ENCODE data around the gene SEC22A. TPM values are rescaled to one million over a fixed set of nuclear protein-coding genes. Genes with fewer than 3 reads are reported as not detected.

Gene SEC22A
- total and polyA plus RNA-seq, 7 donors, result 5.8 to 47.2 (median 17.8) TPM

DNA sequence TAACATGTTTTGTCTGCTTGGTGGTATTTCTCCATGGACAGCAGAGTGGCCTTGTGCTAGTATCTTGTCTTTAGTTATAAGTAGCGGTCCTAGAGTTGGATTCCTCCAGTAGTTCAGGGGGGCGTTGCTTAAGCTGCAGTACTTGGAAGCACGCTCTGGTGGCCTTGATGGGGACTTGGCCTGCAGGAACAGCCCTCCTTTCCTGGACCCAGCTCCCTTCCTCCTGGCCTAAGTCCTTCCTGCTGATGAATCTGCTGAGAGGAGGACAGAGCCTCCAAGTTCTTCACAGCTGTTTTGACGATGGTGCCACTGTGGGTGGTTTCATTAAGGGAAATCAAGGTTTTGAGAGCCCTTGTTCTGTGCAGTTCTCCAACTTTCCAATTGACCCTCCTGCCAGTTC, 38.6 kb upstream of the SEC22A start:
- Histone ChIP-seq H3K27ac (no peak overlapping the region), H3K27me3 (no peaks in the 10 kb centered on the region), H3K4me1 (no peaks in the 10 kb centered on the region), H3K36me3 (peaks cover 0 to 66% (median 11%) of the 10 kb centered on the region in 4 donors), H3K4me3 (no peak overlapping the region), H3K9me3 (no peaks in the 10 kb centered on the region)
- DNase-seq, result no peak
- intact Hi-C loops (cut with DNase I), result no loop called here
- TF ChIP-seq EP300 (IDR thresholded peaks at IDR 0.05) (no peak), POLR2AphosphoS5 (IDR thresholded peaks at IDR 0.05) (no peak), POLR2A (IDR thresholded peaks at IDR 0.05) (no peak)
- TF ChIP-seq, protein P1, sequence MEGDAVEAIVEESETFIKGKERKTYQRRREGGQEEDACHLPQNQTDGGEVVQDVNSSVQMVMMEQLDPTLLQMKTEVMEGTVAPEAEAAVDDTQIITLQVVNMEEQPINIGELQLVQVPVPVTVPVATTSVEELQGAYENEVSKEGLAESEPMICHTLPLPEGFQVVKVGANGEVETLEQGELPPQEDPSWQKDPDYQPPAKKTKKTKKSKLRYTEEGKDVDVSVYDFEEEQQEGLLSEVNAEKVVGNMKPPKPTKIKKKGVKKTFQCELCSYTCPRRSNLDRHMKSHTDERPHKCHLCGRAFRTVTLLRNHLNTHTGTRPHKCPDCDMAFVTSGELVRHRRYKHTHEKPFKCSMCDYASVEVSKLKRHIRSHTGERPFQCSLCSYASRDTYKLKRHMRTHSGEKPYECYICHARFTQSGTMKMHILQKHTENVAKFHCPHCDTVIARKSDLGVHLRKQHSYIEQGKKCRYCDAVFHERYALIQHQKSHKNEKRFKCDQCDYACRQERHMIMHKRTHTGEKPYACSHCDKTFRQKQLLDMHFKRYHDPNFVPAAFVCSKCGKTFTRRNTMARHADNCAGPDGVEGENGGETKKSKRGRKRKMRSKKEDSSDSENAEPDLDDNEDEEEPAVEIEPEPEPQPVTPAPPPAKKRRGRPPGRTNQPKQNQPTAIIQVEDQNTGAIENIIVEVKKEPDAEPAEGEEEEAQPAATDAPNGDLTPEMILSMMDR (IDR thresholded peaks at IDR 0.05), result no peak
- WGBS, 2 donors, result 93 to 96% methylated on average over 4 of the region's 4 CpGs

DNA sequence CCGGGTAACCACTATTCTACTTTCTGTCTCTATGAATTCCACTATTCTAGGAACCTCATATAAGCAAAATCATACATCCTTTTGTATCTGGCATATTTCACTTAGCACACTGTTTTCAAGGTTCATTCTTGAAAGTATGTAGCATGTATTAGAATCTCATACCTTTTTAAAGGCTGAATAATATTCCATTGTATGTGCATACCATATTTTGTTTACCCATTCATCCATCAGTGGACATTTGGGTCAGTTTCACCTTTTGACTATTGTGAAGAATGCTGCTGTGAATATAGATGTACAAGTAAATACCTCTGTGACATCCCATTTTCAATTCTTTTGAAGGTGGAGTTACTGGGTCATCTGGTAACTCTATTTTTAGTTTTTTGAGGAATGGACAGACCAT, 36.6 kb upstream of the SEC22A start:
- Histone ChIP-seq H3K27ac (no peak overlapping the region), H3K36me3 (peaks cover 0 to 47% (median 11%) of the 10 kb centered on the region in 4 donors), H3K4me3 (no peak overlapping the region), H3K4me1 (peaks cover 0 to 11% (median 8%) of the 10 kb centered on the region in 4 donors), H3K27me3 (no peaks in the 10 kb centered on the region), H3K9me3 (no peaks in the 10 kb centered on the region)
- WGBS, 2 donors, result 98 to 100% methylated on average over 1 of the region's 1 CpG
- intact Hi-C loops (cut with DNase I), result no loop called here
- no peak for DNase-seq
- TF ChIP-seq POLR2A (IDR thresholded peaks at IDR 0.05) (no peak), POLR2AphosphoS5 (IDR thresholded peaks at IDR 0.05) (no peak), EP300 (IDR thresholded peaks at IDR 0.05) (no peak)
- TF ChIP-seq, protein P1 (IDR thresholded peaks at IDR 0.05), result no peak

DNA sequence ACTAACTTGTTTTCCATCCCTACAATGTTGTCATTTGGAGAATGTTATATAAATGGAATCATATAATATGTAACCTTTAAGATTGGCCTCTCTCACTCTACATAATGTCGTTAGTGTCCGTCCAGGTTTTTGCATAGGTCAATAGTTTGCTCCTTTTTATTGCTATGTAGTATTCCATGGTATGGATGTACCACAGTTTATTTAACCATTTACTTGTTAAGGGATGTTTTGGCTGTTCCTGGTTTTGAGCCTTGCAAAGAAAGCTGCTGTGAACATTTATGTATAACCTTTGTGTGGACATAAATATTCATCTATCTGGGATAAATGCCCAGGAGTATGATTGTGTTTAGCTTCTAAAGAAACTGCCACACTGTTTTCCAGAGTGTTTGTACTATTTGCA, 34.1 kb upstream of the SEC22A start:
- intact Hi-C loops (cut with DNase I), result no loop called here
- Histone ChIP-seq H3K27ac (no peak overlapping the region), H3K36me3 (peaks cover 0 to 24% (median 3%) of the 10 kb centered on the region in 4 donors), H3K9me3 (no peaks in the 10 kb centered on the region), H3K27me3 (no peaks in the 10 kb centered on the region), H3K4me1 (peaks cover 0 to 11% (median 8%) of the 10 kb centered on the region in 4 donors), H3K4me3 (no peak overlapping the region)
- whole genome bisulfite sequencing, 2 donors, result 94 to 97% methylated on average over 2 of the region's 2 CpGs
- TF ChIP-seq POLR2A (IDR thresholded peaks at IDR 0.05), result no peak
- no peak for TF ChIP-seq EP300 (IDR thresholded peaks at IDR 0.05)
- TF ChIP-seq POLR2AphosphoS5 (IDR thresholded peaks at IDR 0.05), result no peak
- TF ChIP-seq, protein P1 (IDR thresholded peaks at IDR 0.05), result no peak
- DNase-seq, result no peak

DNA sequence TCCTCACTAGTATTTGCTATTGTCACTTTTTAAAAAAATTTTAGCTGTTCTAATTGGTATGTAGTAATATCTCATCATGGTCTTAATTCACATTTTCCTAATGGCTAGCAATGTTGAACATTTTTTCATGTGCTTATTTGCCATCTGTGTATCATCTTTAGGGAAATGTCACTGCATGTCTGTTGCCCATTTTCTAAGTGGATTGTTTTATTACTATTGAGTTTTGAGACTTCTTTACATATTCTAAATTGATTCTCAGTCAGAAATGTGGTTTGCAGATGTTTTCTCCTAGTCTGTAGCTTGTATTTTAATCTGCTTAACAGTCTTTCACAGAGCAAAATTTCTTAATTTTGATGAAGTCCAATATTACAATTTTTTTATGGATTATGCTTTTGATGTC, 33.6 kb upstream of the SEC22A start:
- H3K4me3 ChIP-seq, result no peak overlapping the region
- TF ChIP-seq, protein P1 (IDR thresholded peaks at IDR 0.05), result no peak
- TF ChIP-seq POLR2A (IDR thresholded peaks at IDR 0.05), result no peak
- no peak for TF ChIP-seq EP300 (IDR thresholded peaks at IDR 0.05)
- TF ChIP-seq POLR2AphosphoS5 (IDR thresholded peaks at IDR 0.05), result no peak
- H3K36me3 ChIP-seq, result peaks cover 0 to 20% (median 3%) of the 10 kb centered on the region in 4 donors
- no peak for DNase-seq
- peaks cover 0 to 11% (median 8%) of the 10 kb centered on the region in 4 donors for H3K4me1 ChIP-seq
- H3K9me3 ChIP-seq, result no peaks in the 10 kb centered on the region
- H3K27ac ChIP-seq, result no peak overlapping the region
- no peaks in the 10 kb centered on the region for H3K27me3 ChIP-seq
- intact Hi-C loops (cut with DNase I), result no loop called here

DNA sequence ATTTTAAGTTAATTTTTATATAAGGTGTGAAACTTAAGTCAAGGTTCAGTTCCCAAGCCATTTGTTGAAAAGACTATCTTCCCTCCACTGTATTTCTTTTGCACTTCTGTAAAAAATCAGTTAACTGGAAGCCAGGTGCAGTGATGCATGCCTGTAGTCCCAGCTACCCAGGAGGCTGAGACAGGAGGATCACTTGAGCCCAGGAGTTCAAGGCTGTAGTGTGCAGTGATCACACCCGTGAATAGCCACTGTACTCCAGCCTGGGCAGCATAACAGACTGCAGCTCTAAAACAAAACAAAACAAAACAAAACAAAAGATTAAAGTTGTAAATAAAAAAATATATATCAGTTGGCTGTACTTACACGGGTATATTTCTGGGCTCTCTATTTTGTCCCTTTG, 33.1 kb upstream of the SEC22A start:
- 81 to 91% methylated on average over 2 of the region's 2 CpGs for WGBS, 2 donors
- no peaks in the 10 kb centered on the region for H3K9me3 ChIP-seq
- no peak for DNase-seq
- intact Hi-C loops (cut with DNase I), result no loop called here
- peaks cover 0 to 16% (median 3%) of the 10 kb centered on the region in 4 donors for H3K36me3 ChIP-seq
- TF ChIP-seq, protein P1 (IDR thresholded peaks at IDR 0.05), result no peak
- TF ChIP-seq EP300 (IDR thresholded peaks at IDR 0.05) (no peak), POLR2A (IDR thresholded peaks at IDR 0.05) (no peak), POLR2AphosphoS5 (IDR thresholded peaks at IDR 0.05) (no peak)
- H3K4me1 ChIP-seq, result peaks cover 0 to 11% (median 8%) of the 10 kb centered on the region in 4 donors
- no peaks in the 10 kb centered on the region for H3K27me3 ChIP-seq
- H3K4me3 ChIP-seq, result no peak overlapping the region
- H3K27ac ChIP-seq, result no peak overlapping the region
